Activated T-cell treated with anti-CD3 and anti-CD28 coated beads, Interleukin-2, amount 50 U/mL, for 4 hours (primary cell): ENCODE data around the gene ITPKB. TPM values are rescaled to one million over a fixed set of nuclear protein-coding genes. Genes with fewer than 3 reads are reported as not detected.

Experiments
- ATAC-seq, 2 donors: fragments of 200-7000 bp; cut with Tn5 transposase; one replicate each; pipeline ENCODE4 v1.10.0; 2021
- DNase-seq: peaks from one replicate; pipeline ENCODE4 v3.0.0-alpha.2; 2020
- H3K27me3 Mint-ChIP-seq: one replicate; pipeline ENCODE4 v1.8.0; 2021; ENCODE audit warnings: low read depth, mixed read lengths
- H3K36me3 Mint-ChIP-seq: one replicate; pipeline ENCODE4 v1.8.0; 2022; ENCODE audit warnings: mixed read lengths; ENCODE audit not compliant: insufficient read depth
- H3K4me1 Mint-ChIP-seq: one replicate; pipeline ENCODE4 v1.8.0; 2021; ENCODE audit warnings: low read depth, mixed read lengths
- H3K4me3 Mint-ChIP-seq: one replicate; pipeline ENCODE4 v1.8.0; 2021; ENCODE audit warnings: mild to moderate bottlenecking, moderate library complexity, mixed read lengths
- H3K9me3 Mint-ChIP-seq: one replicate; pipeline ENCODE4 v1.8.0; 2021; ENCODE audit warnings: mixed read lengths
- total RNA-seq, 3 donors: library from RNA; stranded (reverse); gene quantifications; one replicate each; pipeline ENCODE4 v1.2.1, GENCODE V29; 2021

ITPKB gene
- total RNA-seq, 3 donors from 2014 or later, result 26.2 to 28.3 (median 27.7) TPM

DNA sequence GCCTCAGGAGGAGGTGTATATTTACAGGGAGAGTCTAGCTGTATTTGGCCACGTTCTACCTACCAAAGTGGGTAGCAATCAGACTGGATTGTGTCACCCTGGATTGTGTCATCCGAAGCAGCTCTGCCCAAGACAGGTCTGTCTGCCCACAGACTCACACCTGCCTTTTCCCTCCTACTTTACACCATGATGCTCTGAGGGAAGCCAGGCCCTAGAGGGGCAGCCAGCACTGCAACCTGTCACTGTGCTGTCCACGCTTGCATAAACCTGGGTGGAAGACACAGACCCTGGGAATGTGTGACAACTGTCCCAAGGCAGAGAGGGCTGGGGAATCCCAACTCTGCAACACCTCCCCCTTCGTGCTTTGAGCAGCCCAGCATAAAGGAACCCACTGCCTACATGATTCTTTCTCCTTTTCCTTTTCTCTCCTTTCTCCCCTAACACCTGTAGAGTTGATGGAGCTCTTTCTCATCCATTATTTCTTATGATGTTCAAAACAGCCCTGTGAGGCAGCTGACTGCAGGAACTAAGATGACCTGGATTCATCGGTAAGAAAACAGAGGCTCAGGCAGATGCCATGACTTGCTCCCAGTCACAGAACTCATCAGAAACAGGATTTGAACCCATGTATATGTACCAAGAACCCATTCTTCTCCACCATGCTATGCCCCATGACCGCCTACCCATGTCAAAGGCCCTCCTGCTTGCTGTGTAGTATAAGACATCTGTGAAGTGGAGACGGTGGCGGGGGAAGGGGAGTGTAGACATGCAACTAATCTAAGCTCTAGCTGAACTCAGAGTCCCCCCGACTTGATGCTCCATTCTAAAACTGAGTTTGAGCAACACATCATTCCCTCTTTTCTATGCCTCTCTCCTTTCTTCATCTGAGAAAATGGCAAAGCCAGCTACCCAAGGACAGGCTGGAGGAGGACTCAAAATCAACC is 55.9 kb downstream of the ITPKB start:
- H3K36me3 Mint-ChIP-seq, result peaks cover 16% of the 10 kb centered on the region
- ATAC-seq (peak; percentile 63 to 68), DNase-seq (peak; percentile 37)
- no peaks in the 10 kb centered on the region for H3K27me3 Mint-ChIP-seq
- peaks cover 97% of the 10 kb centered on the region for H3K4me1 Mint-ChIP-seq
- H3K4me3 Mint-ChIP-seq, result peak overlapping the region; percentile 42
- H3K9me3 Mint-ChIP-seq, result no peaks in the 10 kb centered on the region

DNA sequence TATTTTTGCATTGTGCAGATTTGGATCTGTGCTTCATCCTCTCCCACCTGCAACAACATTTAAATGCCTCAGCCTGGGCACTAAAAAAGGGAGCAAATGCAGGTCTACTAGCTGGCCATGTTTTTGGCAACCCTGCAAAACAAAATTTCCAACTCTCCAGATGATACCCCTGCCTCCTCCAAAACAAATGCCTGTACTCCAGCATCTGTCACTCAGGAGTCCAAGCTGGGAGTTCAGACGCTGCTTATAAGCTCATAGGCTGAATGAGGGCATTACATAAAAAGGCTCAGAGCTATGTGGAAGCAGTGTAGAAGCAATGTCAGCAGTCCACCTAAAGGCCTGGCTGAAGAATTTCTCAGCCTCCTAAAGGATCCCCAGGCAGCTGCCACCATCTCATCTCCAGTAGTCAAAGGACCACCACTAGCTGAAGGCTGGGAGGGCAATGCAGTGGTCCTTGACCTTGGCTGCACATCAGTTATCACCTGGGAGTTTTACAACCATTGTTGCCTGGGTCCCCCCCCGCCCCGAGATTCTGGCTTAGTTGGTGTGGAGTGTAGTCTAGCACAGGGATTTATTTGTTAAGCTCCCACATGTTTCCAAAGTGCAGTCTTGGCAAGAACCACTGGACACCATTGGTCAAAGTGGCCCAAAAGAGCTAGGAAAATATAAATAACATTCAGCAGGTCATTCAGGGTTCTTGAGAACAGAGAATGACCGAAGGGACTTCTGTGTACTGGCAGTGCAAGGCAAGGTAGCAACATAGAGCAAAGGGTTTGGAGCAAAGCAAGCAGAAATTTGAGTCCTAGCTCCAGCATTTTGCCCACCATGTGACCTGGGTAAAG is 57.2 kb downstream of the ITPKB start:
- Mint-ChIP-seq H3K36me3 (peaks cover 16% of the 10 kb centered on the region), H3K4me1 (peaks cover 97% of the 10 kb centered on the region), H3K9me3 (no peaks in the 10 kb centered on the region), H3K27me3 (no peaks in the 10 kb centered on the region), H3K4me3 (no peak overlapping the region)
- ATAC-seq (no peak), DNase-seq (no peak)

DNA sequence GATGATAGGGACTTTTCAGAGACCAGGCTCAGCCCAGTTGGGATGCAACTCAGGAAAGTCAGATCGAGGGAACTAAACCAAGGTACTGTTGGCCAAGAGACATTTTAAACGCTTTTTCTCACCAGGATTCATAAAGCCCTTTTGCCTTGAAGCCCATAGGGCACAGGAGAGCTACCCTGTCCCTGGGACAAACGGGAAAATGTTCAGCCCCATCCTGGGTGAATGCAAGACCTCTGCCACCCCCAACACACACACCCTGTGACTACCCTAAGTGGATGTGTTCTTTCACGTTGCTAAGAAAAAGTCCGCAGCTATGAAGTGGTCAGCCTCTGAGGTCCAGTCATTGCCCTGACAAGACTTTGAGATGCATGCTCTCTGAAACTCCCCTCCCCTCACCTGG is 58.4 kb downstream of the ITPKB start:
- ATAC-seq (no peak), DNase-seq (no peak)
- Mint-ChIP-seq H3K4me3 (no peak overlapping the region), H3K4me1 (peaks cover 98% of the 10 kb centered on the region), H3K9me3 (no peaks in the 10 kb centered on the region), H3K36me3 (peaks cover 14% of the 10 kb centered on the region), H3K27me3 (no peaks in the 10 kb centered on the region)

DNA sequence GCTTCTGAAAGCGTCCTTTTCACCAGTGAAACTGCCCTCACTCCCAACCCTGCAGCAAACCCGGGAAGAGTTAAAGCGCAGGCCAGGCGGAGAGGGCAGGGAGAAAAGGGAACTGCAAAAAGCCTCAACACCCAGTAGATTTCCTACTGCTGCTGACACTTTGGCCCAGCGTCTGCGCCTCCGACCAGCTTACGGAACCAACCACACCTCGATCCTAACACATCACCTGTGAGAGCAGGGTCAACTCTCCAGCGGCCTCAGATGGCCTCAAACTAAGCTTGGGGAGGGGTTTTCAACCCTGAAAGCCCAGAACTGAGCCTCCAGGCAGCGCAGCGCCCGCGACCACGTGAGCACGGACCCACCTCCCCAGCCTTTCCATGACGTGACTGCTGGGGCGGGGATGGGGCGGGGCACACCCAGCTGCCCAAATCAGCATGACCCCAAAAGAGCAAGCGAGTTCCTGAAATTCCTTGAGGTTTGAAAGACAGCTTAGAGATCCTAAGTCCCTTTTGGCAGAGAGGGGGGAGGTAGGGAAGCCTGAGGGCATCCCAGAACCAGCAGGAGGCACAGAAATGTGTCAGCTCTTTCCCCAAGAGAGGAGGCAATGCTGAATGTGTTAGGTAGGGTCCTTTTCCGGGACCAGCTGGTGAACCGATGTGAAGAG is 59.1 kb downstream of the ITPKB start:
- Mint-ChIP-seq H3K36me3 (peaks cover 9% of the 10 kb centered on the region), H3K4me1 (peaks cover 98% of the 10 kb centered on the region), H3K9me3 (no peaks in the 10 kb centered on the region), H3K4me3 (peak overlapping the region; percentile 80), H3K27me3 (no peaks in the 10 kb centered on the region)
- ATAC-seq, result peak; percentile 21 to 26
- peak; percentile 81 for DNase-seq

DNA sequence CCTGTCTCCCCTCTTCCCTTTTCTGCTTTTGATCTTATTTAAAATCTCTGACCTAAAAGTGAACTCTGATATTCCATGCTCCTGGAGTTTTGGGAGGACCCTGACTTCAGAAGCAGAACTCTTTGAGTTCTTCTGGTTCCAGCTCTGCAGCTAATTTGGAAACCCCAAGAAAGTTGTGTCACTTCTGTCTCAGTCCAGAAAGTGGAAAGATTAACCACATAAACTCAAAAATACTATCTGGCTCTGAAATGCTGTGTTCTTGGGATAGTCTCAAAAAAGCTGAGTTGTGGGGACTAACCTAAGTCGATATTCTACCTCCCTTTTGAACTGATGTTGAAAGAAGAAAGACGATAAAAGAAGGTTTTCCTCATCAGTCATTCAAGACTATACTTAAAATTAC is 59.8 kb downstream of the ITPKB start:
- Mint-ChIP-seq H3K36me3 (peaks cover 13% of the 10 kb centered on the region), H3K27me3 (no peaks in the 10 kb centered on the region), H3K4me3 (peak overlapping the region; percentile 80), H3K4me1 (peaks cover 99% of the 10 kb centered on the region), H3K9me3 (no peaks in the 10 kb centered on the region)
- DNase-seq, result no peak
- peak in 1 of 2 donors; percentile 8 for ATAC-seq

DNA sequence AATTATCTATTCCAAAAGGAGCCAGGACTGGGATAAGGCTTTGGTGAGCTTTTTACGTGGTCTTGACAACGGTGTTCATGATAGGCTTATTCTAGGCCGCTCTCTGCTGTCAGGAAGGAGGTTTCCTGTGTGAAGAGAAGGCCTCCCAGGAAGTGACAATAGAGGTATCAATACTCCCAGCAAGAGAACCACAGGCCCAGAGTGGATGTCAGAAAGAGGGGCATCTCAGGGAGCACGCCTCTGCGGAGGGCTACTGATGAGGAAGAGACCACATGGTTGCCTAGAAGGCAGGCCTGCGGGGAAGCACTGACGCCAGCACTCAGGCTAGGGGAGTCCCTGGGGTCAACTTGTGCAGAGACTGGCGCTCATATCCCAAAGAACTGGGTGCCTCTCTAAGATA is 60.4 kb downstream of the ITPKB start:
- H3K4me1 Mint-ChIP-seq, result peaks cover 98% of the 10 kb centered on the region
- peak overlapping the region; percentile 80 for H3K4me3 Mint-ChIP-seq
- ATAC-seq (peak; percentile 16 to 21), DNase-seq (no peak)
- peaks cover 10% of the 10 kb centered on the region for H3K36me3 Mint-ChIP-seq
- no peaks in the 10 kb centered on the region for H3K9me3 Mint-ChIP-seq
- no peaks in the 10 kb centered on the region for H3K27me3 Mint-ChIP-seq

DNA sequence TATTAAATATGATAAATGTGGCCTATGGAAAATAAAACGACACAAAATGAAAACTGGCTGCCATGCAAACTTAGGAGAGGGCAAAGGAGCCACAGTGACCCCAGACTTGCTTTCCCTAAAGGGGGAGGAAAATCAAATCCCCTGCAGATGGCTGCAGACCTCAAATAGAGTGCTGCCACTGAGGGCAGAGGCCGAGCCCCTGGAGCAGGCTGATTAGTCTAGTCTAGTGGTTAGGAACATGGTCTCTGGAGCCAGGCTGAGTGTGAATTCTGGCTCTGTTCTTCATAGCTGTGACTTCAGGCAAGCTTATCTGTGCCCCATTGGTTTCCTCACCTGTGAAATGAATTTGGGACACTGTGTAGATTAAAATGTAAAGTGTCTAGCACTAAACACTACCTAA is 60.8 kb downstream of the ITPKB start:
- ATAC-seq (no peak), DNase-seq (no peak)
- Mint-ChIP-seq H3K4me1 (peaks cover 98% of the 10 kb centered on the region), H3K9me3 (no peaks in the 10 kb centered on the region), H3K36me3 (peaks cover 9% of the 10 kb centered on the region), H3K4me3 (peak overlapping the region; percentile 80), H3K27me3 (no peaks in the 10 kb centered on the region)

DNA sequence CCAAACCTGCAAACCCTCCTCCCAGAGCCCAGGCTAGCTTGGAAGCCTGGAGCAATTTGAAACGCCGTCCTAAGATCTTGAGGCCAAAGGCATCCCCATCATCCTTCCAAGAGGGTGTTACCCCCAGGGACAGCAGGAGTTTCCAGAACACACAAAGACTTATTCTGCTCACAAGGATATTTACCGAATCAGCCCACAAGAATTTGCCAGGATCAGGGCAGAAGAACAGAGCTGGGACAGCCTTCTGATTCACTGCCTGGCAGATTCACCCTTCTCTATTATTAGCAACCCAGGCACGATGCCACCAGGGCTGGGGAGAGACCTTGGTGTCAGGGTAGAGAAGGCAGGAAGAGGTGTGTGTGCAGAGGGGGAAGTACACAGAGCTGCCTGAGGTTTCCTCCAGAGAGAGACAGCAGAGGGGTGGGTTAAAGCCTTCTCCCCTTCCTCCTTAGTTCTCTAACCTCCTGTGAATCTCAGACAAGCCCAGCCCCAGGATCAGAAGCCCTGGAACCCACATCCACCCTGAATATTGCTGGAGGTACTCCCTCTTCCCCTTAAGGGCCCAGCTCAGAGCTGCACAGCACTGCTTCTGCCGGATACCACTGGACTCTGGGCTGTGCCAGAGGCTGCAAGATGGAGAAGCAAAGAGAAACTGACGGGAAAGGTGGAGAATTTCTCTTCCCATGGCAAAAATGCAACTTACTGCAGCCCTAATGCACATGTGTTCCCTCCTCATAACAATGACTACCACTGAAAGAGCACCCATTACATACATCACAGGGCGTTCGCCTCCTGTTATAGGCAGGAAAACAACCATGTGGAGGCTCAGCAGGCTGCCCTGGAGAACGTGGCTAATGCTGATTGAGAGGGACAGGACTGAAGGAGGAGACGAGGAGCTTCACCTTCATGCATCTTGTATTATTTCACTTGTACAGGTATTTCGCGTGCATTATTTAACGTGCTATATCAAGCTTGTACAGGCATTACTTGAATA is 61.8 kb downstream of the ITPKB start:
- H3K27me3 Mint-ChIP-seq, result no peaks in the 10 kb centered on the region
- H3K36me3 Mint-ChIP-seq, result peaks cover 12% of the 10 kb centered on the region
- peaks cover 98% of the 10 kb centered on the region for H3K4me1 Mint-ChIP-seq
- H3K9me3 Mint-ChIP-seq, result no peaks in the 10 kb centered on the region
- H3K4me3 Mint-ChIP-seq, result peak overlapping the region; percentile 57
- peak; percentile 68 for DNase-seq
- peak; percentile 77 to 80 for ATAC-seq

DNA sequence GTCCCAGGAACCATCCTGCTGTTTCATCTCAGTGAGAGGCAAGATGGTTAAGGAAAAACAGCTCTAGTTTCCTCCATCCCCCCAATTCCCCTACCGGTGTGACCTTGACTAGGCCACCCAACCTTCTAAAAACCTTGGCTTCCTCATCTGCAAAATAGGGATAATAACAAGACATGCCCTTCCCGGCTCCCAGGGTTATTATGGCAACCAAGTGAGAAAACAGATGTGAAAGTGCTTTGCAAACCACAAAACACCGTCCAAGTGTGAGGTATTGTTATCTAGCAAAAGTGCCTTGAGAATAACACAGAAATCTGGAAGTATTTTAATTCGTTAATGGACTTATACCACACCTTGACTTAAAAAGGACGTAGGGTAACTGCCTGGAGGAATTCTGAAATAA is 62.7 kb downstream of the ITPKB start:
- no peaks in the 10 kb centered on the region for H3K9me3 Mint-ChIP-seq
- peaks cover 99% of the 10 kb centered on the region for H3K4me1 Mint-ChIP-seq
- DNase-seq, result no peak
- H3K36me3 Mint-ChIP-seq, result peaks cover 20% of the 10 kb centered on the region
- ATAC-seq, result no peak
- no peak overlapping the region for H3K4me3 Mint-ChIP-seq
- no peaks in the 10 kb centered on the region for H3K27me3 Mint-ChIP-seq

DNA sequence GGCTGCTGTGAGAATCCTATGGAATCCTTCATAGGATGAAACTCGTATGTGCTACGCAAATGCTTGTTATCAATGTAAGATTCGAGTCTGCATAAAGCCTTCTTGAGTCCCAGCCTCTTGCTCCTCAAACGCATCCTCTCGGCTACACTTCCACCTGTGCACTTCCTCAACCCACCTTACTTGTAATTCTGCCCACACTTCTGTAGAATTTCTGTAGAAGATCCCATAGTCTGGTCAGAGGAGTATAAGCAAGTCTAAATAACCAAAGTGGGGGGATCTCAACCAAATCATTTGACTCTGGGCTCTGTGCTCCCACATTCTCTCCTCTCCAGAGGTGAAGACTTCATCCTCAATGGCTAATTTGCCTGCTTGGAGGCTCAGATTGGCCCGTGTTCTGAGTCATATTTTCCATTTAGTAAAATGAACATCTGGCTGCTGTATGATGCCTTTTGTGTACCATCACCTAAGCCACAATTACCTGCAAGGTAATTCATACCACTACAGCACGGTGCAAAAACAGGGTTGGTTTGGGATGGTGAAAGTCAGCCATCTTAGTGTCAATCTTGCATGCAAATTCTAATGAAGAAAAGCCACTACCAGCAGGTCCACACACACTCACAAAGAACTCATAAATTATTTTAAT is 63.2 kb downstream of the ITPKB start:
- DNase-seq, result no peak
- H3K9me3 Mint-ChIP-seq, result no peaks in the 10 kb centered on the region

DNA sequence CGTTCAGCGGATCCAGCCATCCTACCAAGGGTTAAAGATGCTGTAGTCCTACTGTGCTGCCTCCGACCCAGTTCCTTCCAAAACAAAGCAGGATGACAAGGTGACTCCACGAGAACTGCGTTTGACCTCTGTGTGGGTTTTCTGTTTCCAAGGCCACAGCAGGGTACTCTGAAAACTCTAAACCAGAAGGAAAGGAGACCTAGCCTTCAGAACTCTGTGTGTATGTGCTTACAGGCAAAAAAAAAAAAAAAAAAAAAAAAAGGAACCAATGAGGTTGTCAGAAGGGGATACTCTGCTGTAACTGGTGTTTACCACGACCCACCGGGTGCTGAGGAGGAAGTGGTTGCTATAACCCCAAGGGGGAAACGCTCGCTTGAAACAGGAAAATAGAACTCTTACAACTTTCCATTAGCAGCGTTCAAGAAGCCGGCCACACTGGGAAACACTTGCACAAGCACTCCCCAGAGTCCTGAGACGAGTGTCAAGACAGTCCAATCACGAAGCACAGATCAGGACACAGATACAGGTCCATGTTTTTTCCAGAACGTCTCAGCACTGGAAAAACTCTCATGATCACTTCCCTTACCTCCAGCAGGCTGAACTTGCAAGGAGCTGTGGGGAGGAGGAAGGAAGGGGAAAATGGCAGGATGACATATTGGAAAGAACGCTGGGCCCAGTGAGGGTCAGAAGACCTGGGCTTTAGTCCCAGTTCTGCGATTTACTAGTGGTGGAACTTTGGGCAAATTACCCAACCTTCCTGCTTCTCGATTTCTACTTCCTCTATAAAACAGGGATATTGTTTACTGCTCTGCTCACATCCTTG is 64.0 kb downstream of the ITPKB start:
- H3K27me3 Mint-ChIP-seq, result no peaks in the 10 kb centered on the region
- no peaks in the 10 kb centered on the region for H3K9me3 Mint-ChIP-seq
- peak overlapping the region; percentile 67 for H3K4me3 Mint-ChIP-seq
- H3K36me3 Mint-ChIP-seq, result peaks cover 25% of the 10 kb centered on the region
- peaks cover 99% of the 10 kb centered on the region for H3K4me1 Mint-ChIP-seq
- peak; percentile 35 to 36 for ATAC-seq
- DNase-seq, result peak; percentile 61

More for the DNA sequence above, 63.2 kb downstream of the ITPKB start:
- H3K4me3 Mint-ChIP-seq, result peak overlapping the region; percentile 37
- no peaks in the 10 kb centered on the region for H3K27me3 Mint-ChIP-seq
- H3K4me1 Mint-ChIP-seq, result peaks cover 99% of the 10 kb centered on the region
- H3K36me3 Mint-ChIP-seq, result peaks cover 22% of the 10 kb centered on the region
- ATAC-seq, result peak in 1 of 2 donors; percentile 4

DNA sequence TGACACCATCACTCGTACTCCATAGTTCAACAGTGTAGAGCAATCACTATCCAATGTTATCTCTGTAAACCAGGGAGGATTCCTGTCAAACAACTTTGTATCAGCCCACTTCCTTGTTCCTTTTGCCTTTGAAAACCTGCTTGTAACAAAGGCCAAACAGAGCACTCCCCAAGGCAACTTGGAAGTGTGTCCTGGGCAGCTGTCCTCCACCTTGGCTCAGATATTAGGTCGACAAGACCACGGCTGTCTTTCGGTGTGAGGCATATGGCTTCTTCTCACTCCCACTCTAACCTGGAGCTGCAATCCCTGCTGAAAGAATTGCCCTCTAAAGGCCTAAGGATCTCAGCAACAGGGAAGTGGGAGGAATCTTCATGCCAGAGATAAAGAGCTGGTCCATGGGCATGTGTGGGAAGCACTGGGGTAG is 66.7 kb downstream of the ITPKB start:
- ATAC-seq (no peak), DNase-seq (no peak)
- H3K27me3 Mint-ChIP-seq, result no peaks in the 10 kb centered on the region
- H3K4me3 Mint-ChIP-seq, result no peak overlapping the region
- H3K4me1 Mint-ChIP-seq, result peaks cover 75% of the 10 kb centered on the region
- H3K36me3 Mint-ChIP-seq, result peaks cover 25% of the 10 kb centered on the region
- no peaks in the 10 kb centered on the region for H3K9me3 Mint-ChIP-seq
